CD4-positive, alpha-beta T cell treated with Interleukin-15 for 1 hour (primary cell): ENCODE data around the gene PANX2.

Experiments
- DNase-seq: peaks from one replicate; pipeline ENCODE4 v3.0.0-alpha.2; 2020

The PANX2 gene

DNA sequence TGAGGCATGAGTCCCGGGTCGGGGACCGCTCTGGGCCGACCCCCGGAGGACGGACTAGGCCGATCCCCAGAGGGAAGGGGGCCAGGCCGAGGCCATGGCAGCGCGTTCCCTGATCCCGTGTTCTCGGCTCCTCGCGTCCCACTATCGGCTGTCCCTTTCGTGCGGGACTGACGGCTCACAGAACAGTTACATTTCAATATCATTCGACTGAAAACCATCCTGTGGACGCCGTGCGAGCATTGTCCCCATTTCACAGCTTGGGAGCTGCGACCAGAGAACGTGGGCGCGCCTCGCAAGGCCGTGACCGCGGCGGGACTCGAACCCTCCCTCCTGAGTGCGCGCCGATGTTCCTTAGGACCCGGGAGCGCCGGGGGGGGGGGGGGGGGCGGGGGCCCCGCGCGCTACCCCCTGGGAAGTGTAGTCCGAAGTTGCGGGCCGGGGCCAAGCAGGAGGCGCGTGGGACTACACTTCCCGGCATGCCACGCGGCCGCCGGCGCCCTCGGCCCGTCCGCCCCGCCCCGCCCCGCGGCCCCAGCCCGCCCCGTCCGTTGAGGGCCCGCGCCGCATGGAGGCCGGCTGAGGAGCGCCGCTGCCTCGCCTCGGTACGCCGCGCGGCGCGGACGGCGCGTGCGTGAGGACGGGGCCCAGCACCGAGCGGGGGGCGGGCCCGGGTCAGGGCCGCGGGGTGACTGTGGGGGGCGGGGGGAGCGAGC lies 15.0 kb downstream of the PANX2 start, which contains the start of gene TRABD:
Gene TRABD, plus strand, starts transcription at position 539 of the 713 bp plus-strand sequence. CDS start 7,148 bp downstream, outside the sequence.
- DNase-seq, result peak; percentile 91

DNA sequence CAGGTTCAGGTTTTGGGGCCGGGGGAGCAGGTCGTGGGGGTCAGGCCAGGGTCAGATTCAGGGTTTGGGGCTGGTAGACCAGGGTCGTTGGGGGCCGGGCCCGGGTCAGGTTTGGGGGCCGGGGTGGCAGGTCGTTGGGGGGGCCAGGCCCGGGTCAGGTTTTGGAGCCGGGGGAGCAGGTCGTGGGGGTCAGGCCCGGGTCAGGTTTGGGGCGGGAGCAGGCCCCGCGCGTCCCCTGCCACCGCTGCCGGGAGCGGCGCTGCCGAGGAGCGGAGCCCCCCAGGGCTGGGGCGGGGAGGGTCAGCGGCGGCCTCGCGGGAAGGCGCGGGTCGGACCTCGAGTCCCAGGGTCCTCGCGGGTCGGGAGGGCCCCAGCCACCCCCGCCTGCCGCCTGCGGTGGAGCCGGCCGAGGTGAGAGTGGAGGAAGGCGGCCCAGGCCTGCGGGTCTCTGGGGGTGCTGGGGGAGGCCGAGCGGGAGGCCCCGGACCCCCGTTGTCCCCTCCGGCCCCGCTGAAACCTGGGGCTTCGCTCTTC lies 15.7 kb downstream of the PANX2 start:
- DNase-seq, result no peak

DNA sequence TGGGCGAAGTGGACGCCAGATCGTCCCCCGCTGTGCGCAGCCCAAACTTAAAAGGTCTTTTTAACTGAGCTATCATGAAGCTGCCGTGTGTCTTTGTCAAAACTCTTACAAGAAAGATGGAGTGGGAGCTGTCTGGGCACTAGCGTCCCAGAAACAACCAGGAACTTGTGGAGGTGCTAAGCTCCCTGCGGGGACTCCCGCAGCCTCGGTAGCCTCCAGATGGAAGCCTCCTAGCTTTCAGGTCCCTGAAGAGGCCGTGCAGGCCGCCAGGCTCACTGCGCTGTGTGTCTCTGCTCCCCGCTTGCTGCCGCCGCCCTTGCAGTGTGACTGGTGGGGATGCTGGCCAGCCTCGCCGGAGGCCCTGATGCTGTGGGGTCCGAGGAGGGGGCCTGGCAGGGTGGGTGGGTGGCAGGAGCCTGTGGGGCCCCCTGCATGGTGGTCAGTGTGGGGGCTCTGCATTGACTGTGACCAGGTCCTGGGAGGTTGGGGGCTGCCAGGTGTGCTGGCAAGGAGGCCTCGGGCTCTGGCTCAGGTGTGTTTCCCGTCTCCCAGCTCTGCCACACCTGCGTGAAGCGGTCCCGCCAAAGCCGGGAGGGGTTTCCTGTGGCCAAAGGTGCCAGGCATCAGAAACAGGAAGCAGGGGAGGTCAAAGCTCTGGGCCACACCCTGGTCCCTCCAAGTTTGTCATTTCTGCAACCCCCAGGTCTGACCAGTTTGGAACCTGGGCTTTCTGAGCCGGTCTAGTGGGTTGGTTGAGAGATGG lies 16.4 kb downstream of the PANX2 start:
- peak; percentile 51 for DNase-seq

DNA sequence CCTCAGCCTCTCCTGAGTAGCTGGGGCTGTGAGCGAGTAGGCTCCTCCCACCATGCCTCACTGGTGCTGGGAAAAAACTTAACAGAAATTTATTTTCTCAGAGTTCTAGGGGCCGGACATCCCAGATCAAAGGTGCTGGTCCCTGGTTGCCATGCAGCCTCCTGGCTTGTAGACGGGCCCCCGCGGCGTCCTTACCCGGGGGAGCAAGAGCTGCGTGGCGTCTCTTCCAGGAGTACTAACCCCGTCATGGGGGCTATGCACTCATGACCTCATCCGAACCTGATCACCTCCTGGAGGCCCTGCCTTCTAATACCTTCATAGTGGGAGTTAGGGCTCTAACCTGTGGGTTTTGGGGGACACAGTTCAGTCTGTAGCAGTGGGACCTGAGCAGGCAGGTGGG lies 17.8 kb downstream of the PANX2 start:
- no peak for DNase-seq

DNA sequence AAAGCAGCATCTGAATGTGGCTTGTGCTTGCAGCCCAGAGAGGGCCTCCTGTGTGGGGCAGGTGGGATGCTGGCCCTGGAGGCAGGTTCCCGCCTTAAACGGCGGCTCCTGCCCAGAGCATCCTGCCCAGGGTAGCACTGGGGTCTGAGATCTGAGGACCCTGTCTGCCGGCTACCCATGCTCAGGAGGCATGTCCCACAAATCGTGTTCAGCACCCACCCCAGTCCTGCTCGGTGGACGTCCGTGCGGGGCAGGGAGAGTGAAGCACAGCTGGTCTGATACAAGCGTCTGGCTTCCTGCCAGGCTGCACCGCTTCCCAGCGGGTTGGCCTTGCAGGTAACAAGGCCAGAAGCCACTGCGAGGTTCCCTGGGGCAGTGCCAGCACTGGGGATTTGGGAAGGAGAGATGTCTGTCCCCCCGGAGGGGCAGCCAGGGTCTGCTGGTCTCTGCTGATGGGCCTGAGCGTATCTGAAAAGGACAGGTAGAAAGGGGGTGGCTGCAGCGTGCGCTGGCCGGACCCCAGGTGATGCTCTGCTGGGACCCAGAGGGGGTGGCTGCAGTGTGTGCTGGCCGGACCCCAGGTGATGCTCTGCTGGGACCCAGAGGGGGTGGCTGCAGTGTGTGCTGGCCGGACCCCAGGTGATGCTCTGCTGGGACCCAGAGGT lies 18.8 kb downstream of the PANX2 start:
- no peak for DNase-seq

DNA sequence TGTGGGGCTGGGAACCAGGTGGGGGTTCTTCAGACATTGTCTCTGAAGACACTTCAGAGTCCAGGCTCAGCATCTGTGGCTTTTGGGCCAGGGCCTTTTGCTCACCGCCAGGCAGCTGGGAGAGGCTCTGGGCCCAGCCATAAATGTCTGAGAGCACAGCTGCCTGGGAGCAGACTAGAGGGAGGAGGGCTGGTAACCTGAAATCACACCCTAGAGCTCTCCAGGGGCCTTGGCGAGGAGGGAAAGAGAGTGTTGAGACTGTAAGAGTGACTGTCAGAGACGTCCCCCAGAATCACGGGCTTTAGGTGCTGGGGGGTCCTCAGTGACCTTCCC lies 19.3 kb downstream of the PANX2 start:
- no peak for DNase-seq

DNA sequence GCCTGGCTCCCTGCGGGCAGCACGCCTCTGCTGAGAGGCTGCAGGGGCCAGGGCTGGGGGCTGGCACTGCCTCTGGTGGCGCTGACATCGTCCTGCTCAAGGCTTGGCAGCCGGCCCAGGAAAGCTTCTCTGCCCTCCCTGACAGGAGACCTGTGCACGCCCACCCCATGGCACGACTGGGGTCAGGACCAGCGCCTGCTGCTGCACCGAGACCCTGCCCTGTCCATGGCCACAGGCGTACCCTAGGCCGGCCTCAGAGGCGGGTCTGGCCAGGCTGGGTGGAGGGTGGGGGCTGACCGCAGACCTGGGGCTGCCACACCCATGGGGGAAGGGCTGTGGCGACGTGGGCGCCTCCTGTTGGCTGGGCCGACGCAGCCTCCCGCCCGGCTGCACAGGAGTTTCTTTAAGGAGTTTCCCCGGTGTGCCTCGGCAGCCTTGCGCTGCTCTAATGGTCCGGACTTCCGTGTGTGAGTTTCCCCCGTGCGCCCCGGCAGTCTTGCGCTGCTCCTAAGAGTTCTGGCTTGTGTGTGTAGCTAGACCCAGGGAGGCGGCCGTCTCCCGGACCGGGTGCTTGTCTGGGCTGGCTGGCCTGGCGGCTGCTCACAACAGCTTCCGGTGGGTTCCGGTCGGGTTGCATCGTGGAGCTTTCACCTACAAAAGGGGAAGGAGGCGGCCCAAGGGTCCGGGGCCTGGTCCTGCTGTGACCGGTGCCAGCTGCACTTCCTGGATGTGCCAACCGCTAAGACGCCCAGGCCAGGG lies 19.8 kb downstream of the PANX2 start:
- peak; percentile 92 for DNase-seq

DNA sequence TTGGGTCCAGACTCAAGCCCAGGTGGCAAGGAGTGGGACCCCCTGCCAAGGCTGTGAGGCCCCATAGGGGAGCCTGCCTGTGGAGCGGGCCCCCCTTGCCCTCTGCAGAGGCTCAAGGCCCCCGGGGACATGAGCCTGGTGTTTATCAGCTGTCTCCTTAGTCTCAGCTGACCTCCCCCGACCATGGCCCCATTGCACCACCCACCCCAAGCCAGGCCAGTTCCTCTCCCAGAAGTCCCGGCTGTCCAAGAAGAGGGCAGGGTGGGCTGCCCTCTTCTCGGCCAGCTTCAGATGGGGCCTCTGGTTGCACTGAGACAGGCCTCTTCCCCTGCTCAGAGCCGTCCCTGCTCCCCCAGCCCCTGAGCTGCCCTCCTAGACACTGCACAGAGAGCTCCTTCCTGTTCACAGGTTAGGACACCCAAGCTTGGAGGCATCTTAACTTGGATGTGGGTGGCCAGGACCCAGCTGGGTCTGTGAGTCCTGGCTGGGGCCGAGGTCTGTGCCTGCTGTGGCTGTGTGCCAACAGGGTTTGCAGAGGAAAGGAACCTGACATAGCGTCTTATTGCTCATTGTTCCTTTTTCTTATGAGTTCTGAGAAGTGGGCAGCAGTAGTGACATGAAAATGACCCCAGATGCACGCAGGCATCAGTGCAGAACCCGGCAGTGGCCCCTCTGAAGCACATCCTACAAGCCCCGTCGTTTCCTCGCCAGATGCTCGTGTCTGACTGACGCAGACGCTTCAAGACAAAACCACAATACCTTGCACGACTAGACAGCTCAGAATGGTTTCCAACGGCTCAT lies 20.6 kb downstream of the PANX2 start:
- DNase-seq, result peak; percentile 95

DNA sequence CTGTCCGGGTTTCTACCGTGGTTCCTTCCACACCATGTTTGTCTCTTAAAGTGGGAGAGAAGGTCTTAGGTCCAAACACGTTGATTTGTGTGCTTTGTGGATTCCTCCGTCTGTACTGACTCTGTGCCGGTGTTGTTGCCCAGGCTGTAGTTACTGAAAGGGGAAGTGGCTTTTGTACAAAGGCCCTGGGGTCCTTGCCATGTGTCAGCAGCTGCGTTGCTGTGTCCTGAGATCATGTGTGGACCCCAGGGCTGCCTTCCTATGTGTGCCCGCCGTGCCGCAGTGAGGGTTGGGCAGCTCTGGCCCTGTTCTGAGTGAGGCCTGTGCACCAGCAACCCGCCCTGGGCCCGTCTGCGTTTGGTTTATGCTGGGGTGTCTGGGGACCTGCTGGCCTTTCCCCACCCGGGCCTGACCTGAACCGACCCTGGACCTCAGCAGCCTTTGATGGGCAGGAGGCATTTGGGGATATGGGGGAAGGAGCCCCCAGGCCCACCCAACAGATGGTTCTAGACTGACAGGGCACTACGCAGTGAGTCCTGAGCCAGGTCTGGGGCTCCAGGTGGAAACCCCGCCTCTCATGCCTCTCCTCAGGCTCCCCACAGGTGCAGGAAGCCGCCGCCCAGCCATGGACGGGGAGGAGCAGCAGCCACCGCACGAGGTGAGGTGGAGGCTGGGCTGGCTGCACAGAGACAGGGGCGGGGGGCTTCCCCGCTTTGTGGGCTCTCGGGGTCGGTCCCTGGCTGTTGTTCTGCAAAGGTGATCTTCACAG lies 22.1 kb downstream of the PANX2 start:
- DNase-seq, result peak; percentile 77

DNA sequence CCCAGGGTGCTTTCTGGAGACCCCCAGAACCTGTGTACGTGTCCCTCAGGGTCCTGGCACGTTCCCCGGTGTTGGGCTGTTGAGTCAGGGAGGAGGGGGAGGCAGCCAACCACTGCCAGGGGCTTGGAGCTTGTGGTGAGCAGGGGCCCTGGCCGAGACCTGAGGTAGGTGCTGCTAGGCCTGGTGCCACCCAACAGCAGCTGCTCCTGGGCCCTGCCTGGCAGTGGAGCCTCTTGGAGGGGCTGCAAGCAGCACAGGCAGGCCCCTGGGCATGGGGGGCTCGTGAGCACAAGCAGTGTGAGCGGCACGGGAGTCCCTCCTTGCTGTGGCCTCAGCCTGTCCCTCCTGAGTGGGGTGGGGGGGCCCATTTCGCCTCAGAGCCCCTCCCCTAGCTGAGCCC lies 23.1 kb downstream of the PANX2 start:
- DNase-seq, result no peak

DNA sequence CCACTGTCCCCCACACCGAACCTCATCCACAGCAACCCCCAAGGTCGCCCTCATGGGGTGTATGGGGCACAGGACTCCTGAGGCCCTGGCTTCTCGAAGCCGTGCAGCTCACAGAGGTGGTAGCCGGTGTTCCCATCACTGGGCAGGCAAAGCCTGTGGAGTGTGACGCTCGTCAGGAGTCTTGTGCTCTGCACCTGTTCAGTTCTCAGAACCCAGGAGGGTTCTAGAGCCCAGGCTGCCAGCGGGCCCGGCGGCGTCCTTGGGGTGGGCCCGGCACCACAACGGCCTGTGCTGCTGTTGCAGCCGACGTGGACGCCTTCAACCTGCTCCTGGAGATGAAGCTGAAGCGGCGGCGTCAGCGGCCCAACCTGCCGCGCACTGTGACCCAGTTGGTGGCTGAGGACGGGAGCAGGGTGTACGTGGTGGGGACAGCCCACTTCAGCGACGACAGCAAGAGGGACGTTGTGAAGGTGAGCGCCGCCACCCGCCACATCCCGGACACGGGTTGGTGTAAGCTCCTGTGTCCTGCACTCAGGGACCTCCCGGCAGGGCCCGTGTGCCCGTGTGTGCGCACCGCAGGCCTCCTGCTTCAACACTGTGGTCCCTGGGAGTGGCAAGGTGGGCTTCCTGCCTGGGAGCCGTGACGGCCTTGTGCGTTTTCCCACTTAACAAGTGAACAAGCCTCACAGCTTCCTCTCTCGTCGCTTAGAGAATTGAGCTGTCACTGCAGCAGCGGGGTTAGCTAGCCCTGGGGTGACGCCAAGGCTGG lies 23.7 kb downstream of the PANX2 start:
- DNase-seq, result no peak

DNA sequence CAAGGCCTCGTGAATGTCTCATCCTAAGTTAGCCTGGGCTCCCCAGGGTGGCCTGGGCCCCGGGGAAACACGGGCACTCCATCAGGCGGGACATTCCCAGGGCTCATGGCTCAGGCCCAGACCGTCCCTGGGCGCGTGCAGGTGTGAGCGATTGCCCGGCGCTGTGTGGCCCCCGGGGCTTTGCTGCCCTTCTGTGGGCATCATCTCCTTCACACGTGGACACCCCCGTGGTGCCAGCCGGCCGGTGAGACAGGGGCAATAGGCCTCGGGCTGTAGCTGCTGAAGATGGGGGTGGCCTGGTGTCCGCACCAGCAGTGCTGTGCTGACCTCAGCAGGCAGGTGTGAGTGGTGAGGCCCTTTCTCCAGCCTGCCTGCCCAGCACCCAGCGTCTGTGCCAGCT lies 25.7 kb downstream of the PANX2 start:
- DNase-seq, result no peak

DNA sequence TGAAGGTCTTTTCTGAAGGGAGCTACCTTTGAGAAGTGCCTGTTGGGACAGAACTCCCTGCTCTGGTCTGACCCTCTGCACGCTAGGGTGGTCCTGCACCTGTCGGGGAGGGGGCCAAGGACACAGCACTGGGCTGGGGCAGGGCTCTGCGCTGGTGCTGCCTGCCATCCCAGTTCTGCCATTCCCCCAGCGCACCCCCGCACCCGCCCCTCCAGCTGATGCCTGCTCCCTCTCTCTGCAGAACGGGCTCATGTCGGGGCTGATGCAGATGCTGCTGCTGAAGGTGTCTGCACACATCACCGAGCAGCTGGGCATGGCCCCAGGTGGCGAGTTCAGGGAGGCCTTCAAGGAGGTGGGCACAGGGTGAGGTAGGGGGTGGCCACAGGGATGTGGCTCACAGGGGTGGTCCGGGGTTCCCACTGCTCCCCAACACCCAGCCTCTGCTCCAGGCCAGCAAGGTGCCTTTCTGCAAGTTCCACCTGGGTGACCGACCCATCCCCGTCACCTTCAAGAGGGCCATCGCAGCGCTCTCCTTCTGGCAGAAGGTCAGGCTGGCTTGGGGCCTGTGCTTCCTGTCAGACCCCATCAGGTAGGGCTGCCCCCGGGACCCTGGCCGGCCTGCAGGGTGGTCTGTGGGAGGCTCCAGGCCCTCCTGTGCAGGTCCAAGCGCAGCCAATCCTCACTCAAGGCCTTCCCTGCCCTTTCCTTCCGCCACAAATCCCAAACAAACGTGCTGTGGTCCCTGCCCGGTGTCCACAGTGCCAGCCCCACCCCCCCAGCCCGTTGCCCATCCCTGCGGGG lies 26.7 kb downstream of the PANX2 start:
- DNase-seq, result no peak

DNA sequence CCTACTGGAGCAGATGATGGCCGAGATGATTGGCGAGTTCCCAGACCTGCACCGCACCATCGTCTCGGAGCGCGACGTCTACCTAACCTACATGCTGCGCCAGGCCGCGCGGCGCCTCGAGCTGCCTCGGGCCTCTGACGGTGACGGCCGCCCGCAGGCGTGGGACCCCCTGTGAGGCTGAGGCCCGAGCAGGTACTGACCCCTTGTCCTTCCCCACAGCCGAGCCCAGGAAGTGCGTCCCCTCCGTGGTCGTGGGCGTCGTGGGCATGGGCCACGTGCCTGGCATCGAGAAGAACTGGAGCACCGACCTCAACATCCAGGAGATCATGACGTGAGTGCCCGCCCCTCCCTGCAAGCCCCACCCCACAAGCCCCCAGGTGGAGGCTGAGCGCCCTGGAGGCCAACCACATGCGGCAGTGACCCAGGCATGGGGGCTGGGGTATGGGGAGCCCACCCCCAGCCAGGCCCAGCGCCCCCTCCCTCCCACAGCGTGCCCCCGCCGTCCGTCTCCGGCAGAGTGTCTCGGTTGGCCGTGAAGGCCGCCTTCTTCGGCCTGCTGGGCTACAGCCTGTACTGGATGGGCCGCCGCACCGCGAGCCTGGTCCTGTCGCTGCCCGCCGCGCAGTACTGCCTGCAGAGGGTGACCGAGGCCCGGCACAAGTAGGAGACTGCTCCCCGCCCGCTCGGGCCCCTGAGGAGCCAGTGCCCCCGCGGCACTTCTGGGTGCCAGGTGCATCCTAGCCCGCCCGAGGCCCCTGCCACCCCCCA lies 27.5 kb downstream of the PANX2 start:
- DNase-seq, result no peak

DNA sequence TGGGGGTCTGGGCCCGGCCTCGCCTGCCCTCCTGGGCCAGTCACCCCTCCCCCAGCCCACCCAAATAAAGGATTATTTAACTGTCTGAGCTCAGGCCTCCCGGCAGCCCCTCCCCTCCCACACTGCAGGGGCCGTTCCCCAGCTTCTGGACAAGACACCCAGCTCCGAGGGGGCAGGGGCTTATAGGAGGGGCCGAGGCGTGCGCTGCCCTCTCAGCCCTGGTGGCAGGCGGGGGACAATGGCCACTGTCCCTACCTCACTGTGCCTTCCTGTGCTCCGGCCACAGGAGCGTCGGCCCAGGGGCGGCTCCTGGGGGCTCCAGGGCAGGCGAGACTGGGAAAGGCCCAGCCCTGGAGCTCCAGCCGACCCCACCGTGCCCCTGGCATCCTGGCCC lies 28.1 kb downstream of the PANX2 start:
- DNase-seq, result no peak

DNA sequence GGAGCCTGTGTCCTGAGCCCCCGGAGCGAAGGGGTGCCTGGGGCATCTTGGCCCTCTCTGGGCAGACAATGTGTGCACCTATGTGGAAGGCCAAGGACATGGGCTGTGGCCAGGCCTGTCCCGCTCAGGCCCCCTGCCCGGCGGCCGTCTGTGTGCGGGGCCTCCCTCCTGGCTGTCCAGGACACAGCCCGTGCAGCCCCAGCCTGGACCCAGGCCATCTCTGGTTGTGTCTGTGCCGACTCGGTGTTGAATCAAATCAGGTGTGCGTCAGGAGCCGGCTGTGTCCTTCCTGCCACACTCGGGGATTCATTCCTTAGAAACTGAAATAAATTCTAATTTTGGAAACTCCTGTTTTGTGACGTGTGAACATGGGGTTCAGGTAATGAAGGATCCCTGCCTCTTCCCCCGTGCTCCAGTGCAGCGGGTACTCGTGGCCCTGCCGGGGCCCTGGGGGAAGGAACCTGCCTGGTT lies 28.8 kb downstream of the PANX2 start:
- no peak for DNase-seq

DNA sequence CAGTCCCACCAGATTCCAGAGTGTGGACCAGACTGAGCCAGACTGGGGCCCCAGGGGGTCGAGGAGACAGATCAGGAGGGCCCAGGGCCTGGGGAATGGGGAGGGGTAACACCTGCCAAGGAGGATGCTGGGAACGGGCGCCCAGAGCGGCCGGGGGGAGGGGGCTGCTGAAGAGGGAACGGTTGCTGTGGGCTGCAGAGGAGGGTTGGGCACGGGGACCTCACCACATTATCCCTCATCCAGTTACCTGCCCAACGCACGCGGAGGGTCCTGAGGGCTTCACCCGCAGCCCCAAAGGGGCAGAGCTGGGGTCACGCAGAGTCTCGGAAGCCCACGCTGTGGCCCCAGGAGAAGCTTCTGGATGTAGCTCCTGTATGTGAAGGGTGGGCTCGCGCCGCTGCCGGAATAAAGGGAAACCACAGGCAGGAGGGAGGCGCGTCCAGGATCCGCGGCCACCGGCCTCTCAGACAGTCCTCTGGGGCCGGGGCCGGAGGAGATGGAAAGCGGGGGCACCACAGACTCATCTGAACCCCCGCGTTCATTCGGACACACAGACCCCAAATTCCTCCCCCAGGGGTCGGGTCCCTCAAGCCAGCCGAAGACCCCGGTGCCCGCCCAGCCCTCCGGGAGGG lies 29.4 kb downstream of the PANX2 start:
- no peak for DNase-seq
